Loucy (cell line): ENCODE measurements around the gene TNPO3.

Source experiments
- EZH2phosphoT487 ChIP-seq: fragments of 200-600 bp; IDR thresholded peaks from 2 replicates; pipeline ENCODE4 v1.6.1; 2018; ENCODE audit warnings: antibody characterized with exemption, mild to moderate bottlenecking, moderate library complexity, borderline replicate concordance
- TF ChIP-seq, protein P1 (sequence below): fragments of 200-600 bp; sonication (generic); conservative IDR thresholded peaks from 2 replicates; pipeline ENCODE4 v1.5.1; 2014; ENCODE audit warnings: mild to moderate bottlenecking, antibody characterized with exemption, low read length

DNA sequence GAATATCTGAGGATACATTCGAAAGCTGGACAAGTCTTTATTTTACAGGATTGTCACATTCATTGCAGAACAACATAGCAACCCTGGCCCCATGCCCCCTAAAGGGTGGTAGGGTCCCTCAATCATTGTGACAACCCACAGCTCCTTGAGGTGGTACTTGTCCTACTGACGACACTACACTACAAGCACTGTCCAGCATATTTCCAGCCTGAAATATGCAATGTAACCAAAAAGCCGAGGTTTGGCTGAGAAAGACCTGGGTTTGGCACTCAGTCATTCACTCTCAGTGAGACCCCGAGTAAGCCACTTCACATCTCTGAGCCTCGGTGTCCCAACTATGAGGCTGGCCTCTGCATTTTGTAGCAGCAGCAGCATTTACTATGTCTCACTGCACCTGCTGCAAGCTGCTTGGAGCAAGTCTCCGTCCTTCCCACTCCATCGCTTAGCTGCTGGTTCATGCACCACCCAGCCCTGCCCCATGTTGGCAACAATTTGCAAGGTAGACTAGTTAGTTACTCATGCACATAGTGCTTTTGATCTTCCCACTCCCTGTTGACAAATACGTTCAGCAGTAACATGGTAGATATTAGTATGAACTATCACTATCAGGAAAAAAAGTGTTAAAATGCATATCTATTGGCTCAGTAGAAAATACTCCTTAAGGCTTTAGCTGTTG is 43.6 kb upstream of the TNPO3 start:
- TF ChIP-seq EZH2phosphoT487: no peak
- TF ChIP-seq, protein P1, sequence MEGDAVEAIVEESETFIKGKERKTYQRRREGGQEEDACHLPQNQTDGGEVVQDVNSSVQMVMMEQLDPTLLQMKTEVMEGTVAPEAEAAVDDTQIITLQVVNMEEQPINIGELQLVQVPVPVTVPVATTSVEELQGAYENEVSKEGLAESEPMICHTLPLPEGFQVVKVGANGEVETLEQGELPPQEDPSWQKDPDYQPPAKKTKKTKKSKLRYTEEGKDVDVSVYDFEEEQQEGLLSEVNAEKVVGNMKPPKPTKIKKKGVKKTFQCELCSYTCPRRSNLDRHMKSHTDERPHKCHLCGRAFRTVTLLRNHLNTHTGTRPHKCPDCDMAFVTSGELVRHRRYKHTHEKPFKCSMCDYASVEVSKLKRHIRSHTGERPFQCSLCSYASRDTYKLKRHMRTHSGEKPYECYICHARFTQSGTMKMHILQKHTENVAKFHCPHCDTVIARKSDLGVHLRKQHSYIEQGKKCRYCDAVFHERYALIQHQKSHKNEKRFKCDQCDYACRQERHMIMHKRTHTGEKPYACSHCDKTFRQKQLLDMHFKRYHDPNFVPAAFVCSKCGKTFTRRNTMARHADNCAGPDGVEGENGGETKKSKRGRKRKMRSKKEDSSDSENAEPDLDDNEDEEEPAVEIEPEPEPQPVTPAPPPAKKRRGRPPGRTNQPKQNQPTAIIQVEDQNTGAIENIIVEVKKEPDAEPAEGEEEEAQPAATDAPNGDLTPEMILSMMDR: no peak
